Epithelial cell of prostate (primary cell): ENCODE measurements around the gene FXYD3.
"Not testable (repeated sequence)": the region's sequence is repeated elsewhere in the genome, so short reads cannot be mapped to it uniquely, and the experiment has no call there.

ENCODE experiments used
- DNase-seq: peaks from one replicate; pipeline ENCODE4 v3.0.0-alpha.2; 2011; ENCODE audit warnings: low read depth, low spot score
- H3K27ac ChIP-seq: fragments of 450-650 bp; 2 replicates; pipeline ENCODE4 v1.5.1; 2017; ENCODE audit warnings: mild to moderate bottlenecking

The FXYD3 gene

DNA sequence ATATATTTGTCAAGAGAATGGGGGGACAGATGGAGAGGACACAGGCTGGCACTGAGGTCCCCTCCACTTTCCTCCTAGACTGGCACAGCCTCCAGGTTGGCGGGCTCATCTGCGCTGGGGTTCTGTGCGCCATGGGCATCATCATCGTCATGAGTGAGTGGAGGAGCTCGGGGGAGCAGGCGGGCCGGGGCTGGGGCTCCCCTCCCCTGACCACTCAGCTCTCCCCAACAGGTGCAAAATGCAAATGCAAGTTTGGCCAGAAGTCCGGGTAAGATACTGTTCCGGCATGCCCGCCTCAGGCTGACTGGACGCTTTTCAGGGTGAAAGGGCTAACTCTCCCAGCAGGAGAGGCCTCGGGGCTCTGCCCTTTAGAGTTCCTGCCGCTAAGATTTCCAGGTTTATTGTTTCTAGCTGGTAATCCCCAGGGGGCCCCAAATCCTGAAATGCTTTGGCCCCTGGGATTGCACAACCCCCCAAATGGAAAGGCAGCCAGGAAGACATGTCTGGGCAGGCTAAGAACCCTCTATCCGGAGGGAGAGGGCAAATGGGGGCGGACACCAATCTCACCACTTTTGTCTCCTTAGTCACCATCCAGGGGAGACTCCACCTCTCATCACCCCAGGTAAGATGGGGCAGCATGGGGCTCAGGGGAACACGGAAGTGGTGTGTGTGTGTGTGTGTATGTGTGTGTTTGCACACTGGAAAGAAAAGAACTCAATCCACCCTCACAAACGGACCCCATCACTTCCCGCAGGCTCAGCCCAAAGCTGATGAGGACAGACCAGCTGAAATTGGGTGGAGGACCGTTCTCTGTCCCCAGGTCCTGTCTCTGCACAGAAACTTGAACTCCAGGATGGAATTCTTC lies 7.3 kb downstream of the FXYD3 start:
- H3K27ac ChIP-seq, result peak overlapping the region; percentile 90
- DNase-seq, result no peak

DNA sequence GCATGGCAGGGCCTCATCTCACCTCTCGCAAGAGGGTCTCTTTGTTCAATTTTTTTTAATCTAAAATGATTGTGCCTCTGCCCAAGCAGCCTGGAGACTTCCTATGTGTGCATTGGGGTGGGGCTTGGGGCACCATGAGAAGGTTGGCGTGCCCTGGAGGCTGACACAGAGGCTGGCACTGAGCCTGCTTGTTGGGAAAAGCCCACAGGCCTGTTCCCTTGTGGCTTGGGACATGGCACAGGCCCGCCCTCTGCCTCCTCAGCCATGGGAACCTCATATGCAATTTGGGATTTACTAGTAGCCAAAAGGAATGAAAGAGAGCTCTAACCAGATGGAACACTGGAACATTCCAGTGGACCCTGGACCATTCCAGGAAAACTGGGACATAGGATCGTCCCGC lies 8.0 kb downstream of the FXYD3 start:
- H3K27ac ChIP-seq, result peak overlapping the region; percentile 90
- no peak for DNase-seq

DNA sequence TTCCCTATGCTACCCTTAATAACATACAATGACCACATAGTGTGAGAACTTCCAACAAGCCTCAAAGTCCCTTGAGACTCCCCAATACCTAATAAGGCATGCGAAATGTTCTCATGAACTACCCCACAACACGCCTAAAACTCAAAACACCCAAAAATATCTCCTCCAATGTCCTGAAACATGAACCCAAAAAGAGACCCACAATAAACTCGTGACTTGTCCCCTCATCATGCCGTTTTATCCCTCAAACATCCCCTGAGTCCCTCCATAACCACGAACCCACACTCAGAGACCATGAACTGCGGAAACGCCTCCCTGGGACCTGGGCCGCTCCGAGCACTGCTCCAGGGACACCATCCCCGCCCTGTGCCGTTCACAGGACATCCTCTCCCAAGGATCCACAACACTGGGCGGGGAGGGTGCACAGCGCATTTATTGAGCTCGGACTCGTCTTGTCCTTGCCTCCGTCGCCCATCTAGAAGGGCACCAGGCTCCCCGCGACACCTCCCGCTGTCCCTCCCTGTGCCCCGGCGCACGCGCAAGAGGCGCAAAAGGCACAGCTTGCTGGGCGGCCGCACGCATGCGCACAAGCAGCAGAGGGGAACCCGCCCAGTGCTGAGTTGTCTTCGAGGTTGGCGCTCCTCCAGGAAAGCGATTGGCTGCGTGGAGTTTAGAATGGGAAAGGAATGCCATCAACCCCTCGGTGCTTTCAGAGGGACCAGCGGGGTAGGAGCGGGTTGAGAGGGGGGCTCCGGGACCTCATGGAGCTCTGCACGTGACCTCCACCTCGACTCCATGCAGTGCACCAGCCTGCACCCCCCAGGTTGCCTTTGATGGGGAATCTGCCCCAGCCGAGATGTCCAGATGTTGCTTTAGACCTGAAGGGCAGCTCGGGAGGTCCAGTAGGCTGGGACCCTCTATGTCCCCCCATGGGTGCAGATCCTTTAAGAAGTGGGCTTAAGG lies 8.8 kb downstream of the FXYD3 start:
- peak overlapping the region; percentile 90 for H3K27ac ChIP-seq
- DNase-seq, result peak; percentile 64

DNA sequence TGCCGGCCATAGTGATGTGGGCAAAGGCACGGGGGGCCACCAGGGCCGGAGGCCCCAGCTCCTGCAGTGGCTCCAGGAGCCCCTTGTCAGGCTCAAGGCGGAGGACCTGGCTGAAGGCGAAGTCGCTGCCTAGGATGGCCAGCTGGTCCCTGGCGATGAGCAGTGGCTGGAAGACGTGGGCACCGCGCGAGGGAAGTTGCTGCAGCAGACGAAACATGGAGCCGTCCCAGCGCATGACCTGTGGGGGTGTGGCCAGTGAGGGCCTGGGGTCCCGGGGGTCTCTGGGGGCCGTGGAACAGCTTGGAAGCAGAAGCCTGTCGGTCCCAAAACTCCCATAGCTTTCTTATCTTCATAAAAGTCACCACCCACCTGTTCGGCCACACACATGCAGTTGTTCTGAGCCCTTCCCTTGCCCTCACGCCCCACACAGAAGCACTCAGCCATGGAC lies 9.7 kb downstream of the FXYD3 start:
- no peak overlapping the region for H3K27ac ChIP-seq
- DNase-seq, result no peak

DNA sequence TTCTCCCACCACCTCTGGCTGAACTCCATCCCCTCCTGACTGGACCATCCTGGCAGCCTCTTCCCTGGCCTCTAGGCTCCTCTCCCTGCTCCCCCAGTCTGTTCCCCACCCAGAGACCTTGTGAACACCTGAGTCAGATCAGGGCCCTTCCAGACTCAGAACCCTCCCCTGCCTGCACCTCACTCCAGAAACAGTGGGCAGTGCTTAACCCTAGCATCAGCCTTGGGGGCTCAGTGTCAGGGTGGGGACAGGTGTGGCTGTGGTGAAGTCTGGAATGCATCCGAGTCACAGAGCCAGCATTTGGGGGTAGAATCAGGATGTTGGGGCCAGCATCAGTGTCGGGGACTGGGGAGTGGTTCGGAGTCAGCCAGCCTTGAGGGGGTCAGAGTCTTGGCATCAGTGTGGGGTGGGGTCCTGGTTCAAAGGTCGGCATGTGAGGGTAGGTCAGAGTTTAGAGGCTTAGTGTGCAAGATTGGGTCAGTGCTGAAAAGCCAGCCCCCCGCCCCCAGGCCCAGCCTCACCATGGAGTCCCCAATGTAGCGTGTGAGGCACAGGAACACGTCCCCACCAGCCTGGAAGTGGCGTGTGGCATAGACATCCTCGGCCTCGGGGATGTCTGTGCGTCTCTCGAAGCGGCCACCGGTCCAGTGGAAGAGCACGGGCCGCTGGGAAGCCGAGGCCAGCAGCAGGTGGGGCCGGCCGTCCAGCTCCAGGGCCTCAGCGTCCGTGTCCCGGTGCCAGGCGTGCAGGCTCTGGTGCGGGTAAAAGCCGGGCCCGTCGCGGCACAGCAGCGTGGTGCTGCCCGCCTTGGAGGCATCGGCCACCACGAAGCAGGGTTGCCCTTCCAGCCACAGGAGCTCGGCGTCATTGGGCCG lies 10.4 kb downstream of the FXYD3 start:
- H3K27ac ChIP-seq, result no peak overlapping the region
- DNase-seq, result no peak

DNA sequence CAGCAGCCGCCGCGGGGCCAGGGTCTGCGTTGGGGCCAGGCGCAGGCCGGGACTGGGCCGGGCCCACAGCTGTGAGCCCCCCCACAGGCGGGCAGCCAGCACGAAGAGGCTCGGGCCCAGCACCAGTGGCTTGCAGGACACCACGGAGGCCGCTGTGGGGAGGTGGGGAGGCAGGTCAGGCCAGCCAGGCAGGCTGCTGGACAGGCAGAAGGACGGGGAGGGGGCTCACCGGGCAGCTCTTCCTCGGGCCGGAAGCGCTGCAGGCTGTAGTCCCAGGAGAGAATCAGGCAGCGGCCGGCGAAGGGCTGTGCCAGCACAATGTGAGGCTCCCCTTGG lies 11.0 kb downstream of the FXYD3 start:
- no peak overlapping the region for H3K27ac ChIP-seq
- no peak for DNase-seq

DNA sequence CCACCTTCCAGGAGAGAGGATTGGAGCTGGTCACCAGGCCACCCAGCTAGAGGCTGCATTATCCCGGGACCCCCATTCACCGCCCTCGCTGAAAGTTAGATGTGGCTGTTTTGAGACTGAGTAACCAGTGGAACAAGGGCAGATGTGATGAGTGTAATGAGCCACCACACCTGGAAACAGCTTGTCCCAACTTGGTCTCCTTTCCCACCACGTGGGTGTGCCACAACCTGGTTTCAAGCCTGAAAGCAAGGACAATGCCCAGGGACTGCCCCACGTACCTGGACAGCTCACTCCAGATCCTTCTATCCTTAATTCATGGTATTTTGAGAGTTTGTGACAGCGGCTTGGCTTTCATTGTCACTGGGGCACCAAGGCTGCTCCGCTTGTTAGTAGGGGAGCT lies 12.2 kb downstream of the FXYD3 start:
- DNase-seq, result no peak
- H3K27ac ChIP-seq, result peak overlapping the region; percentile 35

DNA sequence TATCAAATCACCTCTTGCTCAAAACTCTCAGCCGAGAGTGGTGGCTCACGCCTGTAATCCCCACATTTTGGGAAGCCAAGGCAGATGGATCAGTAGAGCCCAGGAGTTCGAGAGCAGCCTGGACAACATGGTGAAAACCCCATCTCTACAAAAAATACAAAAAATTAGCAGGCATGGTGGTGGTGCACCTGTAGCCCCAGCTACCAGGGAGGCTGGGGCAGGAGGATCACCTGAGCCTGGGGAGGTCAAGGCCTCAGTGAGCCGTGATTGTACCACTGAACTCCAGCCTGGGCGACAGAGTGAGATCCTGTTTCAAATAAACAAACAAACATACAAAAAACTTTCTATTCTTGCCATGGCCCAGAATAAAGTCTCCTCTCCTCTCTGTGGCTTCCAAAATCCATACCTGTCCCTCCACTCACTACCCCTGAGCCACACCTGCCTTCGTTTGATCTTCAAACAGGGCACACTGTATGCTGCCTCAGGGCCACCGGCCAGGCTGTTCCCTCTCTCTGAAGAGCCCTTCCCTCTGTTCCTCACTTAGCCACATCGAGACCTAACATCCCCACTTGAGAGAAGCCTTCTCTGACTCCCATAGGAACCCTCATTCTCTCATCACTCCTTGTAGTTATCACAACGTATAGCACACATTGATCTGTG lies 12.9 kb downstream of the FXYD3 start:
- DNase-seq, result no peak
- no peak overlapping the region for H3K27ac ChIP-seq

DNA sequence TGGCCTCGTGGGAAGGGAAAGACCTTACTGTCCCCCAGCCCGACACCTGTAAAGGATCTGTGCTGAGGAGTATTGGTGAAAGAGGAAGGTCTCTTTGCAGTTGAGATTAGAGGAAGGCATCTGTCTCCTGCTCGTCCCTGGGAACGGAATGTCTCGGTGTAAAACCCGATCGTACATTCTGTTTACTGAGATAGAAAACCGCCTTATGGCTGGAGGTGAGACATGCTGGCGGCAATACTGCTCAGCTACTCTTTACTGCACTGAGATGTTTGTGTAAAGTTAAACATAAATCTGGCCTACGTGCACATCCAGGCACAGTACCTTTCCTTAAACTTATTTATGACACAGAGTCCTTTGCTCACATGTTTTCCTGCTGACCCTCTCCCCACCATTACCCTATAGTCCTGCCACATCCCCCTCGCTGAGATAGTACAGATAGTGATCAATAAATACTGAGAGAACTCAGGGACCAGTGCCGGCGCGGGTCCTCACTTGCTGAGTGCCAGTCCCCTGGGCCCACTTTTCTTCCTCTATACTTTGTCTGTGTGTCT lies 14.2 kb downstream of the FXYD3 start:
- not testable (repeated sequence) for DNase-seq, H3K27ac ChIP-seq

DNA sequence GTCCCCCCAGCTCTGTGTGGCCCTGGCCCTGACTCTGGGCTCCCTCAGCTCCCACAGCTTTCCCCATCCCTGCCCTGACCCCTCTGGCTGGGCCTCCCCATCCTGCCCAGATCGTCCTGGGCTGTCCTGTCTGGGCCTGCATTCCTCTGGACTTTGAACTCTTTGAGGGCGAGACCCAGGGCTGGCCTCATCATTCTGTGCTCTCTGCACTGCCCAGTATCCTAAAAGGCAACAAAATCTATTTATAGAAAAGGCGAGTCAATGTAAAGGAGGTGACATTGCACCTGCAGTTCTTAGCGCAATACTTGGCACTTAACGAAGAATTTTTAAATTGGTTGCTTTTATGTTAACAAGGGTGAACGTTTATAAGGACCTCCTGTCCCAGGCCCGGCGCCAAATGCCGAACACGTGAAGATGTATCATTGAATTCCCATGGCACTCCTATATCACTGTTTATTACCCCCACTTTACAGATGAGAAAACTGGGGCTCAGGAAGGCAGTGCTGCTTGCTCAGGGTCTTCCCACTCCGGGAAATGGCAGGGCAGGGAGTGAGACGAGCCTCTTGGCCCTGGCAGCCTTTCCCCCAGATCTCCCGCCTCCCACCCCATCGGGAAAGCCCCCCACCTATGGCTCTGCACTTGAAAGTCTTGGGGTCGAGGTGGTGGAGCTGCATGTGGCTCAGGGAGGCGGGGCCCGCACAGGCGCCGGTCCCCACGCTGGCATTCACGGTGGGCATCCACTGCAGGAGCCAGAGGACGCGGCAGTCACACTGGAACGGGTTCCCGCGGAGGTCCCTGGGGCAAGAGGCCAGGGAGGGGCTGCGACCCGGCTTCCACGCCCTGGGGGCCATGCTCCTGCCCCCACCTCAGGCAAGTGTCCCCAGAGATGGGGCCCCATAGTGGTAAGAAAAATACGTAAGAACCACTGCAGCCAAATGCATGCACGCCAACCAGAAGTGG lies 15.4 kb downstream of the FXYD3 start:
- DNase-seq, result no peak
- H3K27ac ChIP-seq, result no peak overlapping the region

DNA sequence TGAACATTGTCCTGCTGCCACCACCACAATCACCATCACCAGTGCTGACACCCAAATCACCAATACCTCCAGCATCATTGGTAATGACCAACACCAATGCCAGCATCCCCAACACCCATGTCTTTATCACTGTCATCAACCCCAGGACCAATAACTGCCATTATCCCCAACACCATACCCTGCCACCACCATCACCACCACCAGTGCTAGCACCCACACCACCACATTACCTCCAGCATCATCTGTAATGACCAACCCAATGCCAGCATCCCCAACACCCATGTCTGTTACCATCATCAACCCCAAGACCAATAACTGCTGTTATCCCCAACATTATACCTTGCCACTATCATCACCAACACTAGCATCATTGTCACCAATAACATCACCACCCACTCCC lies 16.6 kb downstream of the FXYD3 start:
- DNase-seq, result no peak
- H3K27ac ChIP-seq, result no peak overlapping the region

DNA sequence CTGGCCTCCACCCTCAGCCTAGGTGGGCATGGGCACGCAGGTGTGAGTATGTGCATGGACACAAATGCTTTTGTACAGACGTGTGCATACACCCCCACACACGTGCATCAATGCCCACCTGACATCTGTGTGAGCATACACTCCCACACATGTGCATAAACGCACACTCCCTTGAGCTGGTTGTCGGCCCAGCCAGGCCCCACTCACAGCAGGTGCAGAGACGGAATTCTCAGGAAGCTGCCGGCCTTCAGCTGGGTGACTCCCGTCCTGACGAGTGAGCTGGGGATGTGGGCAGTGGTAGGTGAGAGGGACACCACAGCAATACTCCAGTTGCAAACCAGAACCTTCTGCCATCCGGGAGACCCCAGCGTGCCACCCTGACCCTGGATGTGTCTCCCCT lies 18.2 kb downstream of the FXYD3 start:
- no peak overlapping the region for H3K27ac ChIP-seq
- DNase-seq, result no peak

DNA sequence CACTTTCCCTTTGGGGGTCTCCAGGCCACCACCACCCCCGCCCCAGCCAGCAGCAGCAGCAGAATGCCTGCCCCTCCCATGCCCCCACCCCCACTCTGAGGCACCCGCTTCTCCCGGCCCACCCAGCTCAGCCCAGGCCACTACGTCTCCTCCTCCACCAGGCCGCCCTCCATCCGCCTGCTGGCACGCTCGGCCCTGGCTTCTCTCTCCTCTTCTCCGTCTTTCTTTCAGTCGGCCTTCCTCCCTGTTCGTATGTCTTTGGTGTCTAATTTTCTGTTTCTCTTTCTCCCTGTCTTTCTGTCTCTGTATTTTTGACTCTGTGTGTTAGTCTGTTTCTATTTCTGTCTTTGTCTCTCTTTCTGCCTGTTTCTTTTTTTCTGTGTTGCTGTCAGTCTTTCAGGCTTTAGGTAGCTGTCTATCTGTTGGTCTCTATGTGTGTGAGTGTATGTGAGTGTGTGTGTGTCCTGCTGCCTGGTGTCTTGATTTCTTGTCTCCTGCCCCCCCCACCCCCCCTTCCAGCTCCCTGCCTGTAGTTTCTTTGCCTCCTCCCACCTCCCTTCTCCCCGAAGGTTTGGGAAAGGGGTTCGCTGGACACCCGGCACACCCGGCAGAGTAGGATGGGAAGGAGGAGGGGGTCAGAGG lies 19.1 kb downstream of the FXYD3 start, which contains the start of gene LGI4:
TSS of gene LGI4 (minus strand) at position 459 of the 642 bp plus-strand sequence. CDS start at position 80, 379 bp downstream.
- DNase-seq, result no peak
- no peak within 1 kb of the TSS for H3K27ac ChIP-seq

DNA sequence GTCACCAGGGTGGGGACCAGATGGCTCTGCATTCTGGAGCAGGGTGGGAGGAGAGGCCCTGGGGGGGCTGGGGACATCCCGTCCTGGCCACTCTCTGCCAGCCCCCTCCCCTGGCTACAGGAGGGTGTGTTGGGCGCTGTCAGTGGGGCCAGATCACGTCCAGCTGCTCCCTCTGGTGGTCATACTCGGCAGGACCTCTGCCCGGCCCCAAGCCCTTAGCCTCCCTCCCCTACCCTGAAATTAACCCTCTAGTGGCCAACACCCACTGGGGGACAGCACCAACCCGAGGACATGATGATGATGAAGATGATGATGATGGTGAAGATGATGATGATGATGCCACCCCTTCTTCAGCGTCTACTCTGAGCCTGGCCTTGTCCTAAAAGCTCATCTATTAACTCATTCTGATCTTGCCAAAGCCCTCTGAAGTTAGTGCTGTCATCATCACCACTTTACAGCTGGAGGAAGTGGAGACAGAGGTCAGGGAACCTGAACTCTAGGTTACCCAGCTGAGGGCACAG lies 19.8 kb downstream of the FXYD3 start:
- no peak overlapping the region for H3K27ac ChIP-seq
- no peak for DNase-seq

DNA sequence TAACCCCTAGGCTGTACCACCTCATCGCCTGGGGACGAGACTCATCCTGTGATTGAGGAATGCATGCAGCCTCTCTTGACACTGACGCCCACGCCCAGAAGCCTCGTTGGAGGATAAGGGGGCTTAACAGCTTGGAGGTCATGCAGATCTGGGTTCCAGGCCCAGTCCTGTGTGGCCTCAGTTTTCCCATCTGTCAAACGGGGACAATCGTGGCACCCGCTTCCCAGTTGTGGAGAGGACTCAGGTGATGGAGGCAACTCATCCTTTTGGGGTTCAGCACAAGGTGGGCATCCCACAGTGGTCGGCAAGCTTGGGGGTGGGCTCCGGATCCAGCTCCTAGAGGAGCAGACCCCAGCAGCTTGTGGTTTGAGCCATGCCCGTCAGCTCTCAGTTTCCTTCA lies 20.6 kb downstream of the FXYD3 start:
- no peak for DNase-seq
- H3K27ac ChIP-seq, result no peak overlapping the region

DNA sequence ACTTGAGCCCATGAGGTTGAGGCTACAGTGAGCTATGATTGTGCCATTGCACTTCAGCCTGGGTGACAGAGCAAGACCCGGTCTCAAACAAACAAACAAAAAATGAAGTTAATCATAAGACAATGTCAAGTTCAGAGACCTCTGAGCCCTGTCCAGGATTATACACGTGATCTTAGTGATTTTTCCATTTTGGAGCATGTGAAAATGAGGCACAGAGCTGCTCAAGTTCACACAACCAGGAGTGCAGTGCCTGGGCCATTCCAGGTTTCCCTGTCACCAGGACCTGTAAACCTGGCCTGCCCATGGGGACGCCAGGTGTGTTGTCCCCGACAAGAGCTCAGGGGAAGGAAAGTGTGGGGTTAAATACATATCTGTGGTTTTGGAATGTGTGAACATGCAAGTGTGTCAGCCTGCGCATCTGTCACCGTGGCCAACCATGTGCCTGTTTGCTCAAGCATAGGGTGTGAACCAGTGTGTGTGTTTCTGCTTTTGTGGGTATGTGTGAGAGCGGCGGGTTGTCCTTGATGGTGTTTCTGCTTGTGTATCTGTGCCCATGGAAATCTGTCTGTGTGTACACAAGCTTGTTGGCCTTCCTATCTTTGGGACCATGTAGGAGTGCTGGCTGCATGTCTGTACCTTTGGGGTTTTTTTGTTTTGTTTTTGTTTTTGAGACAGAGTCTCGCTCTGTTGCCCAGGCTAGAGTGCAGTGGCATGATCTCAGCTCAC lies 21.5 kb downstream of the FXYD3 start:
- no peak for DNase-seq
- no peak overlapping the region for H3K27ac ChIP-seq
